ENCODE results near the gene MFSD8.

GRCh38 chr4:127982445-127982844 lies 17.5 kb upstream of the MFSD8 start:
- TF ChIP-seq, protein P1, sequence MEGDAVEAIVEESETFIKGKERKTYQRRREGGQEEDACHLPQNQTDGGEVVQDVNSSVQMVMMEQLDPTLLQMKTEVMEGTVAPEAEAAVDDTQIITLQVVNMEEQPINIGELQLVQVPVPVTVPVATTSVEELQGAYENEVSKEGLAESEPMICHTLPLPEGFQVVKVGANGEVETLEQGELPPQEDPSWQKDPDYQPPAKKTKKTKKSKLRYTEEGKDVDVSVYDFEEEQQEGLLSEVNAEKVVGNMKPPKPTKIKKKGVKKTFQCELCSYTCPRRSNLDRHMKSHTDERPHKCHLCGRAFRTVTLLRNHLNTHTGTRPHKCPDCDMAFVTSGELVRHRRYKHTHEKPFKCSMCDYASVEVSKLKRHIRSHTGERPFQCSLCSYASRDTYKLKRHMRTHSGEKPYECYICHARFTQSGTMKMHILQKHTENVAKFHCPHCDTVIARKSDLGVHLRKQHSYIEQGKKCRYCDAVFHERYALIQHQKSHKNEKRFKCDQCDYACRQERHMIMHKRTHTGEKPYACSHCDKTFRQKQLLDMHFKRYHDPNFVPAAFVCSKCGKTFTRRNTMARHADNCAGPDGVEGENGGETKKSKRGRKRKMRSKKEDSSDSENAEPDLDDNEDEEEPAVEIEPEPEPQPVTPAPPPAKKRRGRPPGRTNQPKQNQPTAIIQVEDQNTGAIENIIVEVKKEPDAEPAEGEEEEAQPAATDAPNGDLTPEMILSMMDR (IDR thresholded peaks at IDR 0.05): no peak
- no peak for TF ChIP-seq POLR2A (IDR thresholded peaks at IDR 0.05)
